ENCODE data around the gene PRKCB.

GRCh38 chr16:23847251-23847650 is 11.5 kb downstream of the PRKCB start:
- TF ChIP-seq MAX (IDR thresholded peaks at IDR 0.05) (no peak), JUND (IDR thresholded peaks at IDR 0.05) (no peak), CTCF (IDR thresholded peaks at IDR 0.05 in 2 of 3, conservative IDR thresholded peaks at IDR 0.05 in 1 of 3; ENCODE audit: borderline replicate concordance in 1 of 3, insufficient read depth in 1 of 3, low read depth in 2 of 3, low read length in 2 of 3) (no peak), RAD21 (IDR thresholded peaks at IDR 0.05; ENCODE audit: low read depth) (no peak), POLR2A (IDR thresholded peaks at IDR 0.05; ENCODE audit: borderline replicate concordance, extremely low read depth, insufficient read depth, insufficient read length) (no peak), POLR2AphosphoS5 (IDR thresholded peaks at IDR 0.05; ENCODE audit: low read depth, low read length) (no peak), ZNF274 (IDR thresholded peaks at IDR 0.05; ENCODE audit: low read depth, low read length) (no peak), EZH2 (IDR thresholded peaks at IDR 0.05) (no peak)

Data from HCT116 (cell line).